B cell (primary cell): ENCODE data around the gene RAD23B.

ENCODE experiments used
- EZH2 ChIP-seq: IDR thresholded peaks from 2 replicates; pipeline ENCODE4 v1.6.1; 2012; ENCODE audit warnings: borderline replicate concordance, low read depth, mild to moderate bottlenecking, moderate library complexity, low read length; ENCODE audit not compliant: insufficient read depth, poor library complexity, severe bottlenecking
- TF ChIP-seq, protein P1 (sequence below): fragments of 200-600 bp; IDR thresholded peaks from one replicate; pipeline ENCODE4 v1.8.0; 2022; ENCODE audit warnings: antibody characterized with exemption, mild to moderate bottlenecking

GRCh38 chr9:107281922-107282667, 984 bp upstream of the RAD23B start:
- TF ChIP-seq, protein P1, sequence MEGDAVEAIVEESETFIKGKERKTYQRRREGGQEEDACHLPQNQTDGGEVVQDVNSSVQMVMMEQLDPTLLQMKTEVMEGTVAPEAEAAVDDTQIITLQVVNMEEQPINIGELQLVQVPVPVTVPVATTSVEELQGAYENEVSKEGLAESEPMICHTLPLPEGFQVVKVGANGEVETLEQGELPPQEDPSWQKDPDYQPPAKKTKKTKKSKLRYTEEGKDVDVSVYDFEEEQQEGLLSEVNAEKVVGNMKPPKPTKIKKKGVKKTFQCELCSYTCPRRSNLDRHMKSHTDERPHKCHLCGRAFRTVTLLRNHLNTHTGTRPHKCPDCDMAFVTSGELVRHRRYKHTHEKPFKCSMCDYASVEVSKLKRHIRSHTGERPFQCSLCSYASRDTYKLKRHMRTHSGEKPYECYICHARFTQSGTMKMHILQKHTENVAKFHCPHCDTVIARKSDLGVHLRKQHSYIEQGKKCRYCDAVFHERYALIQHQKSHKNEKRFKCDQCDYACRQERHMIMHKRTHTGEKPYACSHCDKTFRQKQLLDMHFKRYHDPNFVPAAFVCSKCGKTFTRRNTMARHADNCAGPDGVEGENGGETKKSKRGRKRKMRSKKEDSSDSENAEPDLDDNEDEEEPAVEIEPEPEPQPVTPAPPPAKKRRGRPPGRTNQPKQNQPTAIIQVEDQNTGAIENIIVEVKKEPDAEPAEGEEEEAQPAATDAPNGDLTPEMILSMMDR, result no peak
- TF ChIP-seq EZH2, result no peak
